Measurements from ENCODE around the gene CCL3.
"Not testable (repeated sequence)": the region's sequence is repeated elsewhere in the genome, so short reads cannot be mapped to it uniquely, and the experiment has no call there.

DNA sequence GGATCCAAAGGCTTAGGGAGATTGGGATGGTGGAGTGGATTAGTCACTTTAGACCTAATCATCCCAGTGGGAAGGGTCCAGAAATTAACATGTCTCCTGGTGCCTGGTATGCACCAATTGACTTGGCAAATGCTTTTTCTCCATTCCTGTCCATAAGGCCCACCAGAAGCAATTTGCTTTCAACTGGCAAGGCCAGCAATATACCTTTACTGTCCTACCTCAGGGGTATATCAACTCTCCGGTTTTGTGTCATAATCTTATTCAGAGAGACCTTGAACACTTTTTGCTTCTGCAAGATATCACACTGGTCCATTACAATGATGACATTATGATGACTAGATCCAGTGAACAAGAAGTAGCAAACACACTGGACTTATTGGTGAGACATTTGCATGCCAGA lies 23.2 kb upstream of the CCL3 start:
- TF ChIP-seq, protein P1, sequence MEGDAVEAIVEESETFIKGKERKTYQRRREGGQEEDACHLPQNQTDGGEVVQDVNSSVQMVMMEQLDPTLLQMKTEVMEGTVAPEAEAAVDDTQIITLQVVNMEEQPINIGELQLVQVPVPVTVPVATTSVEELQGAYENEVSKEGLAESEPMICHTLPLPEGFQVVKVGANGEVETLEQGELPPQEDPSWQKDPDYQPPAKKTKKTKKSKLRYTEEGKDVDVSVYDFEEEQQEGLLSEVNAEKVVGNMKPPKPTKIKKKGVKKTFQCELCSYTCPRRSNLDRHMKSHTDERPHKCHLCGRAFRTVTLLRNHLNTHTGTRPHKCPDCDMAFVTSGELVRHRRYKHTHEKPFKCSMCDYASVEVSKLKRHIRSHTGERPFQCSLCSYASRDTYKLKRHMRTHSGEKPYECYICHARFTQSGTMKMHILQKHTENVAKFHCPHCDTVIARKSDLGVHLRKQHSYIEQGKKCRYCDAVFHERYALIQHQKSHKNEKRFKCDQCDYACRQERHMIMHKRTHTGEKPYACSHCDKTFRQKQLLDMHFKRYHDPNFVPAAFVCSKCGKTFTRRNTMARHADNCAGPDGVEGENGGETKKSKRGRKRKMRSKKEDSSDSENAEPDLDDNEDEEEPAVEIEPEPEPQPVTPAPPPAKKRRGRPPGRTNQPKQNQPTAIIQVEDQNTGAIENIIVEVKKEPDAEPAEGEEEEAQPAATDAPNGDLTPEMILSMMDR (conservative IDR thresholded peaks at IDR 0.05; ENCODE audit: low read depth, low read length), result not testable (repeated sequence)
- not testable (repeated sequence) for TF ChIP-seq RFX5 (IDR thresholded peaks at IDR 0.05; ENCODE audit: low read depth, low read length); RAD21 (IDR thresholded peaks at IDR 0.05; ENCODE audit: low read length)
